Skin epidermis (tissue), 12 donors: ENCODE results near the gene GPC3.

Source experiments
- H3K27ac ChIP-seq, 21 experiments: fragments of 200-600 bp; sonication (generic) in 11 of 21; one replicate each; pipeline ENCODE4 v1.5.0; 2020; ENCODE audit warnings: mild to moderate bottlenecking in 3 of 21, inconsistent platforms in 2 of 21, moderate library complexity in 2 of 21
- H3K4me3 ChIP-seq, 7 experiments: fragments of 200-600 bp; sonication (generic) in 2 of 7; one replicate each; pipeline ENCODE4 v1.5.0; 2020; ENCODE audit warnings: inconsistent platforms in 2 of 7, mild to moderate bottlenecking in 2 of 7, moderate library complexity in 1 of 7

The GPC3 gene

DNA sequence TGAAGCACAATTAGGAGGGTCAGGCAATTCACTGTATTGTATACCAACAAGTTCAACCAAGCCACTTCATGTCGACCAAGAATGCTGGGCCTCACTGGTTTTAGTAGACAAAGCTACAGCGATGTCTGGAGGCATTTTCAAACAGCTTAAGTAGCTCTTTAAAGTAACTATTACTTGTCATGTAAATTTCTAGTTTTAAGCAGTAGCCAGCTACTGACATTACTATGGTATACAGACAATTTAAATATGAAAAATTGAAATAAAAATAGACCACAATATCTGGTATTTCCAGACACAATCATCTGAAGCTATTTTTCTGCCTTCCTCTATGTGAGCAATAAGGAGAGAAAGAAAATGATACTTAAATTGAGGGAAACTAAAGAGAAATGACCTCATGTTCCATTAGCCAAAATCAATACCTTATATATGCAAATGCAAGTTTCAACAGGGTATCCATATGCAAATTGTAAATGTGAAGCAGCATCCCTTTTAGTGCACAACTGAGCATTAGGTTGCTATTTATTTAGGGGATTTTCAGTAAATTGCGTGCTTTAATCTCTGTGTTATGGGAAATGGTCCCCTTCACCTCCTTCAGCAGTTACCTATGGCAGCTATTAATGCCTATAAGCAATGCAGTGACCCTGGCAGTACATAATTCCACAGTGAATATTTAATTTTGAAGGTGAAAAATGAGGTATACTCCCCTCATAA is 119.5 kb downstream of the GPC3 start:
- Histone ChIP-seq H3K4me3 (no peak overlapping the region), H3K27ac (no peak overlapping the region)

DNA sequence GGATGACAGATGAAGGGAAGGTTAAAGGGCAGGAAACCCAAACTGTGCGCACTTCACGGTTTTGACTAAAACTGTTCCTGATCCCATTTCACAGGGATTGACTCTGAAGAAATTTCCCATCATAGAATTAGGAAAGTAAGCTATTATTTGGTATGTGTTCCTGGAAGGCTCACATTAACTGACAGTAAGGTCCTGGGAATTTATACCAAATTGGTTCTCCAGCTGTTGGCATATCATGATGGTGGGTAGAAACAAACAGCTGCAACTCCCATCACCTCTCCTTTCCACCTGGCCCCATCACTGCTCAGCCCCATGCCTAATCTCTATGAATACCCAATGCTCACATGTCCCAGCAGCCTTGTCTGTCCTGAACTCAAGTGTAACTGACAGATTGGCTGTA is 121.2 kb downstream of the GPC3 start:
- no peak overlapping the region for H3K4me3 ChIP-seq

DNA sequence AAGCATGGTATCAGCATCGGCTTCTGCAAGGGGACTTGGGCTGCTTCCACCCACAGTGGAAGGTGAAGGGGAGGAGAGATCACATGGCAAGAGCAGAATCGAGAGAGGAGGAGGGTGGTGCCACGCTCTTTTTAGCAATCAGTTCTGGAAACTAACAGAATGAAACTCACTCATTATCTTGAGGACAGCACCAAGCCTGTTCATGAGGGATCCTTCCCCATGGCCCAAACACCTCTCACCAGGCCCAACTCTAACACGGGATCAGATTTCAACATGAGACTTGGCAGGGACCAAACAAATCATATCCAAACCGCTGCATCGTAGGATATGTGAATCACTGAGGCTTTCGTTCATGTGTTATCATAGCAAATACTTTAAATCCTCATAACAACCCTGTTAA is 125.5 kb downstream of the GPC3 start:
- H3K4me3 ChIP-seq: no peak overlapping the region
- no peak overlapping the region for H3K27ac ChIP-seq

More for the DNA sequence above, 121.2 kb downstream of the GPC3 start:
- H3K27ac ChIP-seq: no peak overlapping the region

DNA sequence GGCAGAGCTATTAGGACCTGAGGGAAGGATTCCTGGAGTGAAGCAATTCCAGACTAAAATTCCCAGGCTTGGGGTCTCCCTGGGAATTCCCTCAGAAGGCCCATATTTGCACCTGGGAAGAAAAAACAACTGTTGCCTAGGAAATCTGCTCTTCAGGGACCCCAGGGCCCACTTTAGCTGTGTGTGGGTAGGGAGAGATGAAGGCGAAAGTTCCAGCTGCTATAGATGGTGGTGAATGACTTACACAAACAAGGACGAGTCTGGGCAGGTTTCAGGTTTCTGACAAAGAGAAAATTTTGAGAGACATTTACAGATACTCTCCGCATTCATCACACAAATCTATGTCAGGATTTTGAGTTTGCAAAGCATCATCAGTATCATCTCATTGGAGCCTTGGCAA is 126.1 kb downstream of the GPC3 start:
- no peak overlapping the region for H3K27ac ChIP-seq
- no peak overlapping the region for H3K4me3 ChIP-seq

DNA sequence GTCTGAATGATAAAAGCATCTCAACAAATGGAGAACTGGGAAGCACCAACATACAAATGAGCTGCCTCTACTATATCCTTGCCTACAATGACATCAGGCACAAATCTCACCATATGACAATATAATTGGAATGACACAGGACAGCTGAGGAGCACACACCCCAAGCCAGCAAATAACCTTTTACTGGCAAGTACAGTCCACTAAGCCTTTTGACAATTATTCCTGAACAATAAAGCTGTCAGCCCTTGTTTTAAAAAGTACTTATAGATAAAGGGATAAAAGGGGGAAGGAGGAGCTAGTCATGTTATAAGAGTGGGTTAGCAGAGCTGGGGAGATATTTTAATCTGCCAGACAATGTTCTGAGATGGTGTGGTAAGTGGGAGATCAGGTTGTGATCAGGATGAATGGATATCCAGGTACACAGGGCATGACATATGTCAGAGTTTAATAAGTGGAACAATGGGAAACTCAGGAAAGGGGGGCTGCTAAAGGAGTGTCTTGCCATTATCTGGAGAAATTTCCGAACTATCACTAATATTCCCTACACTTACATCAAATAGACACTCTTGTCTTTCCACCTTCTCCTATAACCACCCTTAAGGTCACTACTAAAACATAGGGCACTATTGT is 127.6 kb downstream of the GPC3 start:
- Histone ChIP-seq H3K27ac (no peak overlapping the region), H3K4me3 (no peak overlapping the region)

DNA sequence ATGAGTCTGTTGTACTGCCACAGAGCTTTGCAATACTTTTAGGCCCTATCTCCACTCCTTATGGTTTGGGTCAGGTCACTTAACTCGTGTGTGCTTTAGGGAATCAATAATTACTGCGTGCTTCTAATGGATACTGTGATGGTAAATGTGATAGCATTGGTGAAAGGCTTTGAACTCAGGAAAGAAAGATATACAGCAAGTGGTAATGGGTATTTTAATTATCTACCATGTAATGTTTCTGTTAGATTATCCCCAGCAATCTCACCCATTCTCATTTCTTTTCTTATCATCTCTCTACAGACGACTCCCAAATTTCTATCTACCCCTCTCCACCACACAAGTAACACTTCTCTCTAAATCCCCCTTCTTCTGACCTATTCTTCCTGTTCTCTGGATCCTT is 128.6 kb downstream of the GPC3 start:
- H3K4me3 ChIP-seq: no peak overlapping the region
- H3K27ac ChIP-seq: no peak overlapping the region

DNA sequence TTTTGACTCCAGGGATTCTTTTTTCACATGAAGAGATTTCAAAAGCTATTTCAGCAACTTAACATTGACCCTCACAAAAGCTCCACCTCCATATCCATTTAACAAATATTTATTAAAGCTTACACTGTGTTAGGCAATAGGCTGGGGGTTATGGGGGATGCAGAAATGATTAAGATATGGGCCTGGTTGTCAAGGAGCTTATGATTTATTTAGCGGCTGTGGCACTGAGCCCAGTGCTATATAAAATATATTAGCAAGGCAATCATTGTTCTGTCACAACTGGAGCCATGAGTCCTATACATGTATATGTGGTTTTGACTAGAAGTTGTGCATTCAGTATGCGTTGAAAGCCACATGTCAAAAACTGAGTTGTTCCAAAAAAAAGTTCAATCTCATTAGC is 131.1 kb downstream of the GPC3 start:
- H3K4me3 ChIP-seq: no peak overlapping the region
- no peak overlapping the region for H3K27ac ChIP-seq

DNA sequence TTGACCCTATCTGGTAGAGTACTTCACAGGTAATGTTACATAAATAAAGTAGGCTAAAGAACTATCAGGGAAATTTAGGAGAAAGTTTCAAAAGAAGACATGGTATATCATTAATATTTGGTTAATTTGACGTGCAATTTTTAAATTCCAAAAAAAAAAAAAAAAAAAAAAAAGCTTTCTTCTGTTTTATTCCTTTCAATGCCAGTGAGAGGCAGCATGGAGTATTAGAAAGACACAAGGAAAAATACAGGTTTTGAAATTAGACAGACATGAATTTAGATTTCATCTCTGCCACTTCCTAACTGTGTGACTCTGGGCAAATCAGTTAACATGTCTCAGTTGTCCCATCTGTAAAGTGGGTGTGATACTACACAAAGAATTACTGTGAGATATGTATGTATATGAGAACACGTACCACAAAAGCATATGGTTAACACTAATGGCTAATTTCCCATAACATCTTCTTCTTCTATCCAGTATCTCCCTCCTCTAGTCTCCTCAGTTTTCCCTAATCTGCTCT is 132.5 kb downstream of the GPC3 start:
- Histone ChIP-seq H3K27ac (no peak overlapping the region), H3K4me3 (no peak overlapping the region)

DNA sequence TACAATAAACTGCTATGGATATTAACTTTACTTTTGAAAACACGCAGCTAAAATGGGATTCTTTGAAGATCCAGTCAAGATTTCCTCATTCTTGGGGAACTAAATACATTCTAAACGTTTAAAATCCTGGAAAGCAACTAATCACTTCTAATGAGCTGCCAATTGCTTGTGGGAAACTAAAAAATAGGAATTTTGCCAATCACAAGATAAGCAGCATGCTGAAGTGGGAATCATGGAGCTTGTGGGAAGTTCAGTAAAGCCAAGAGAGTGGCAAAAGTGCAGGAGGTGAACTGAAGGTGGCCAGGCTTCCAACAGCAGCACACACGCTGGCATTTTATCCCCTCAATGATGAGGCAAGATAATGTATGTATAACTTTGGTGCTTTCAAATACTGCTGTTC is 133.0 kb downstream of the GPC3 start:
- no peak overlapping the region for H3K4me3 ChIP-seq
- no peak overlapping the region for H3K27ac ChIP-seq

DNA sequence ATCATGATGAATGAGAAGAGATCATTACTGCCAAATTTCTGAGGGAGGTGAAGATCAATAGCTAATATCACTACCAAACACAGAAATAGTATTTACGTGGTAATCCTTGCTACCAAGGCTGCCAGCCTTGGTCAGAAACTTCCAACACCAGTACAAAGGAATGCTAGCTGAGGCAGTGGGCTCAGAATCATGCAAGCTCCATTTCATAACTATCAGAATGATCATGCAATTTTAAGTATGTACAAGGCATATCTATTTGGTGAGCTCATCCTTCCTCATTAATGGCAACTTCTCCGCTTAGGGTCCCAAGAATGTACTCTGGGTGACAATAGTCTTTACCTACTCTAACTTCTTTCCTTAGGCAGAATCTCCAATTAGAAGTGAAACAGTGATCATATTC is 135.0 kb downstream of the GPC3 start:
- Histone ChIP-seq H3K4me3 (no peak overlapping the region), H3K27ac (no peak overlapping the region)

DNA sequence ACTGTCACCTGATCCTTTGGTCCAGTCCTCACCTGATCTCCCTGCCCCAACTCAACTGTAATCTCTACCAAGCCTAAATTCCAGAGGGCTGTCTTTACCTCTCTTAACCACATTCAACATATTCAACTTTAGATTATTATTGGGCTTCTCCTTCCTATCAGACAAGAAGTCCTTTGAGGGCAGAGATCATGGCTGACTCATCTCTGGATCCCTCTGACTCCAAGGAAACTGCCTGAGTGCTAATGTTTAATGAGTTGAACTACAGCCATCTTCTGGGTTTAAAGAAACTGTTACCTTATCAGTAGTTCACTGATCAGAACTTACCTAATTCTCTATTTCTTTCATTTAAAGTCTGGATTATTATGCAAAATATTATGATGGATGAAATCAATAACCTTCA is 135.7 kb downstream of the GPC3 start:
- Histone ChIP-seq H3K4me3 (no peak overlapping the region), H3K27ac (no peak overlapping the region)

DNA sequence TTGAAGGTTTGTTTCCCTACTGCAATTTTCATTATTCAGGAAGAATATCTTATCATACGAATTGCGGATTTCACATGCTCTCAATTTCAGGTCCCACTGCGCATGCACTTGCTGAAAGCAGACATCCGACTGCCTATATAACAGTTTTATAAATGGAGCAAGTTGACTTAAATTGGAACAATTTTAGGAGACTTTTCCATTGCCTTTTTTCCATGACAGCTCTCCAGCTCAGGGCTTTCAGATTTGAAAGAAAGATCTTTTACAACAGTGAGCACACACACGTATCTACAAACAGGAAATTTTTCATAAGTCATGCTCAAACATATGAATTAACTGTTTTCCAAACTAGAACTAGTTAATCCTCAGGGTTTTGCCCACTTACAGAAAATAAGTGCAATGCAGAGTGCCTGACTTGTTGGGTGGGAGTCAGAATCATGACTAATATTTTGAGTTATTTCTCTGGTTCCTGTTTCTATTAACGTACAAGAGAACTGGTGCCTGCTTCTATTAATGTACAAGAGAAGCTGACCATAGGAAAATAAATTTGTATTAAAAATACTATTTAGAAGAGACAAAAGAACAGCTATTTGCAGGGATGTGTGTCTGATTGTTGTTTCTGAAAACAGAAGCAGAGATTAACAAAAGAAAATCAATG is 137.9 kb downstream of the GPC3 start:
- no peak overlapping the region for H3K27ac ChIP-seq
- H3K4me3 ChIP-seq: no peak overlapping the region

DNA sequence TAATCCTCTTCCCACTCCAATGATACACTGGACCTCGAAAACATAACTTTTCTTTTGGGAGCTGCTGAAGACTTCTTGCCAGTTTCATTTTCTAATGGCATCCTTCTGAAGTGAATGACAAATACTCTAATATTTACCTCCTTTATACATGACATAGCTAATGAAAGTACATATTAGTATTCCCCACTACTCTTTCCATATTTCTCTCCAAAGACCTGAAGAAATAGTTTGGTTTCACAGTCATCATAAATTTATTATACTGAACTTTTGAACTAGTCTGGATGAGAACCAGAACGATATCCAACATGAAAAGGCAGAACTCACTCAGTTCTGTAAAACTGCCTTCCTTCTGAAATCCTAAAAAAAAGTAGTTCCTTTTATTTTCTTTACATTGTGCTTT is 139.1 kb downstream of the GPC3 start:
- Histone ChIP-seq H3K4me3 (no peak overlapping the region), H3K27ac (no peak overlapping the region)

DNA sequence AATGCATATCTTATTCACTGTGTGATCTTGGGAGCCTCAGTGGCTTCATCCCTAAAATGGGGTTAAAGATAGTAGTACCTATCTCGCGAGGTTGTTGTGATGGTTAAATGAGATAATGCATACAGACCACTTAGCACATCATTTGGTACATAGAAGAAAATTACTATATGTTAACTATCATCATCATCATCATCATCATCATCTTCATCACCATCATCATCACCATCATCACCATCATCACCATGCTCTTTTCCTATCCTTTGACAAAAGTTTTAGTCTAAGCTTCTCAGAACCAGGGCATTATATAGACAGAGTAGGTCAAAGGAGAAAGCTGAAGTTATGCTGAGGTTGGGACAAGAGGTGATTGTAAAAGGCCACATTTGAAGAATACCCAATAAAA is 145.0 kb downstream of the GPC3 start:
- Histone ChIP-seq H3K27ac (no peak overlapping the region), H3K4me3 (no peak overlapping the region)

DNA sequence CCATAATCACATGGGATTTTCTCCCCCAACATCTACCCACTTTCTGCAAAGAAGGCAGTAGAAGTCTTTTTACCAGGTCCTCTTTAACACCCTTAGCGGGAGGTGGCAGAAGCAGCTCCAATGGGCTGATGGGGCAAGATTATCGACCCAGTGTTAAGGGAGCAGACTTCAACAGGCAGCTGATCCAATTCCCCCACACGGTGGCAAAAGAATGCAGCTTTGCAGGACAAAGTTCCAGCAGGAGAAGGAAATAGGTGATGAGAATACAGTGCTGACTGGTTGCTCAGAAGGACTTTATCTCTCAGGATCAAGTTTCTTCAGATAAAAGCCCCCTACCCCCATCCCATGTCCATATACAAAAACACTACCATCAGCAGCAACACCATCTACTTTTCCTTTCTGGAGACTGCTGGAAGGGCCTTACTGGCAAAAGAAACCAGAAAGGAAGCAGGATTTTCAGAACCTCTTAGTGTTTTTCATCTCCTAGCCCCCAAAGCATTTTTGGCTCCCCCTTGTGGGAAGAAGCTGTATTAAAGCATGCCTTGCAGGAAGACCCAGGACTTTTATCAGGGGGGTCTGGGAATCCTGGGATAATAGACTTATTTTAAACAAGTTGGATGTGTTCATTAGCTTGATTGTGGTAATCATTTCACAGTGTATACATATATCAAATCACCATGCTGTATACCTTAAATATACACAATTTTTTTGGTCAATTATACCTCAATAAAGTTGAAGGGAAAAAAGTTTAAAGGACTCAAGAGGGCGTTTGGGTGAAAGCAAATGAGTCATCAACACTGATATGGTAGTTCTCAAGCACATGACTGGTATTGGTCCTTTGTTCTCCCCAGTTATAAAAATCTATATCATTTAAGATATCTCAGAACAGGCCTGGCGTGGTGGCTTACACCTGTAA is 146.4 kb downstream of the GPC3 start:
- H3K4me3 ChIP-seq: no peak overlapping the region
- no peak overlapping the region for H3K27ac ChIP-seq

DNA sequence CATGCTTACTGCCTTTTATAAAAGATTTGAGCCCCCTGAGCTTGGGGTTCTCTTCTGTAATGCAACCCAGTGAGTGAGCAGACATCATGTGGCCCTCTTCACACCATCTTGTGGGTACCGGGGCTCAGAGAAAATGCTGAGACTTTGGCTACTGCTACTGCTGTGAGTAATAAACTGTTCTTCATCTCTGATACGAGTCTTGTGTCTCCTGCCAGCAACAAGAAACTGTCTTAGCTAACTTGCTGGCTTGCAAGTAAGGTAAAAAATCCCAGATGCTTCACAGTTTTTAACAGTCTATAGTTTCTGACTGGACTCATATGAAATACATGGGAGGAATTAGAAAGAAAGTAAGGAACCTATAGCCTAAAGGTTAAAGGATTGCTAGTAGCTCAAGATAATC is 148.3 kb downstream of the GPC3 start:
- Histone ChIP-seq H3K27ac (no peak overlapping the region), H3K4me3 (no peak overlapping the region)

DNA sequence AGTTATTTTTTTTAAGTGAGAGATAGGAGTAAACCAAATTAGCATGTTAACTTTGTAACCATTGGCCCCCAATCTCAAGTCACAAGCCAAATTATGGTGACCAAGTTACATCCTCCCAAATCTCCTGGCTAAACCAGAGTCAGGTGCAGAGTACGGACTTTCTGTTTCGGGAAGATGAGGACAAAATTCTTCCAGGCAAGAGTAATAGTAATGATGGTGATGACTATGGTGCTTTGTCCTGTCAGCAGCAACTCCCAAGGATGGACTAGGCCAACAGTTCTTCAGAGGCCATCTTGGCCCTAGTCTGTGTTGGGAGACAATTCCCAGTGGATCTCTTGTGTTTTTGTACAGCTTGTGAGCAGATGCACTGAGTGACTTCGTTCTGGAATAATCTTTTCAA is 148.8 kb downstream of the GPC3 start:
- Histone ChIP-seq H3K27ac (no peak overlapping the region), H3K4me3 (no peak overlapping the region)

DNA sequence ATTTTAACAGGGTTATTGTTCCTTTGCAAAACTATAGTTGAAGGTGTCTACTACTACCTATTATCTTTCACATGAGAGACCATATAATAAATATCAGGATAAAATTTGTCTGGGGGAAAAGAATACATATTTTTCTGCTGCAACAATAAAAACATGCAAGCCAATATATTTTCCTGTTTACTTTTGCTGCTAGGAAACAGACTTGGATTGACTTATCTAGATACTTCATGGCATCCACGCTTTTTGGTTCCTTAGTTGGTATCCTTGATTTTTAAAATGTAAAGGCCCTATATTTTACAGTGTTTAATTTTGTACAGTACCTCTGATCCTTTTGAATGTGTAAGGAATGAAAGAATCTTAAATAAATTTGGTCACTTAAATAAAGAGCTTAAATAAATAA is 150.6 kb downstream of the GPC3 start:
- H3K27ac ChIP-seq: no peak overlapping the region
- no peak overlapping the region for H3K4me3 ChIP-seq

DNA sequence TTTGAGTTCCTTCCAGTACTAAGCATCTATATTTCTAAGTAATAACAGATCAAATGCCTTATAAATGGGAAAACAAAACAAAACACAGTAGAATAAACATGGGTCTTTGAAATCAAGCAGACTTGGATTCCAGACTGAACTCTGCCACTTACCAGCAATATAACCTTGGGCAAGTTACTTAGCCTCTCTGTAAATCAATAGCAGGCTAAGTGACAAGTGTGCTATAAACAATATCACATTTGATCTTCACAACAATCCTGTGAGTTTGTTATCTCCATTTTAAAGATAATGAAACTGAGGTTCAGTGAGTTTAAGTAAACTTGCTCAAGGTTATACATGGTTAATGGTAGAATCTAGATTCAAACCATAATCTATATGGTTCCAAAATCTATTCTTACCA is 165.8 kb downstream of the GPC3 start:
- Histone ChIP-seq H3K27ac (no peak overlapping the region), H3K4me3 (no peak overlapping the region)

DNA sequence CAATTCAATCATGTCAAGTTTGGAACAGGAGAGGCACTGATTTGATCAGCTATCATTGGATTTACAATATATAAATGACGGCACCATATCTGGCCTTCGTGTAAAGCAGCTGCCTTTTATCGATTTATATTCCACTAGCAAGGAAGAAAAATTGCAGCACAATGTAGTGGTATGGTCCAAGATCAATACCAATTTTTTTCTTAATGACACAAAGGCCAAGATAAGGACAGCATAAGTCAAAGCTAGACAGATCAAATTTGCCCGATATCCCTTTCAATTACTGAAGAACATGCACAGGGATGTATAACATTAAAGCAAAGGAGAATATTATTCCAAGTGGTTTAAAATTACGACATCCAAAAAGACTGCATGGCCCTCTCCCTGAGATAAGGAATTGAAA is 167.4 kb downstream of the GPC3 start:
- Histone ChIP-seq H3K4me3 (no peak overlapping the region), H3K27ac (no peak overlapping the region)
